ENCODE measurements around the gene PXMP2.

The PXMP2 gene

GRCh38 chr12:132661972-132662371 lies 25.4 kb upstream of the PXMP2 start:
- Histone ChIP-seq H3K27ac (ENCODE audit: low read depth, low read length, poor library complexity, severe bottlenecking) (no peak overlapping the region), H3K9me2 (ENCODE audit: low read depth, low read length) (no peaks in the 10 kb centered on the region), H4K20me1 (ENCODE audit: insufficient read depth, low read length) (no peaks in the 10 kb centered on the region), H2AFZ (ENCODE audit: low read length) (no peak overlapping the region), H3K9me3 (ENCODE audit: low read length) (no peaks in the 10 kb centered on the region), H3F3A (ENCODE audit: insufficient read depth, low read length) (no peaks in the 10 kb centered on the region), H3K27me3 (ENCODE audit: insufficient read depth, low read length) (no peaks in the 10 kb centered on the region), H3K79me2 (ENCODE audit: insufficient read depth, low read length) (no peaks in the 10 kb centered on the region), H3K4me1 (ENCODE audit: insufficient read depth, low read length, severe bottlenecking) (no peaks in the 10 kb centered on the region), H3K4me3 (ENCODE audit: low read depth, low read length, poor library complexity, severe bottlenecking) (no peak overlapping the region), H3K9ac (ENCODE audit: low read length) (no peak overlapping the region), H3K36me3 (ENCODE audit: insufficient read depth, low read length) (peaks cover 100% of the 10 kb centered on the region), H3K4me2 (ENCODE audit: low read length) (no peak overlapping the region)
- no peak for TF ChIP-seq EZH2 (IDR thresholded peaks at IDR 0.05; ENCODE audit: borderline replicate concordance, low read length)
- TF ChIP-seq CTCF (IDR thresholded peaks at IDR 0.05; ENCODE audit: low read length), result no peak

DNA sequence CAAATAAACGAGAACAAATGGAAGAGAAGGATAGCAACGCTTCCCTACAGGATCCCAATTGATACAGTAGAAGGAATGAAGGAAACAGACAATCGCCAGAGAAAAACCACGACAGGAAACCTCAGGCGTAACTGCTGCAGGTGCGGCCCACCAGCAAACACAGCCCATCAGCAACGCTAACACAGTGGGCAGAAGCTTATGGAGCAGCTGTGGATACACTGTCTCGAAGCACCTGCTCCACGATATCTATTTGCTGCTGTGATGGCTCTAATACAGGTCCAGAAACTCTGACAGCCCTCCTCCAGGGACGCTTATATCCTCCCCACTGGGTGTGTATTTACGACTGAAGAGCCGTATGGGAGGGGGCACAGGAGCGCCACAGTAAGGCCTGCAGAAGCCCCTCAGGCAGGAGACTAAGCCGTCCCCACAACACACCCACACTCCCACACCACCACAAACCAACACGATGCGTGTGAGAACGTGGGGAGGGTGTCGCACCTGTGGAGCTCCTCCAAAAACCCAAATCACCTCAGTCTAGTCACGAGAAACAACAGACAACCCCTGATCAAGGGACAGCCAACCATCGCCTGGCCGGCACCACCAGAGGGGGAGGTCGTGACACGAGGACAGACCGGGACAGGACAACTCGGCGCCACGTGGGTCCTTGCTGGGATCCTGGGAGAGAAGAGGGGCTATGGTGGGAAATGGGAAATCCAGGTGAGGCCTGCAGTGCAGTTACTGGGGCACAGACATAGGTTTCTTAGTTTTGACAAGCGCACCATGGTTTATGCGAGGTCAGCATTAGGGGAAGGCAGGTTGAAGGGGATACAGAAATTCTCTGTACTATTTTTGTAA lies 24.3 kb upstream of the PXMP2 start:
- no peak overlapping the region for H2AFZ ChIP-seq (ENCODE audit: low read length)

More for the DNA sequence above, 24.3 kb upstream of the PXMP2 start:
- Histone ChIP-seq H3K36me3 (ENCODE audit: insufficient read depth, low read length) (peaks cover 100% of the 10 kb centered on the region), H3K4me2 (ENCODE audit: low read length) (no peak overlapping the region), H3K4me1 (ENCODE audit: insufficient read depth, low read length, severe bottlenecking) (no peaks in the 10 kb centered on the region), H4K20me1 (ENCODE audit: insufficient read depth, low read length) (no peaks in the 10 kb centered on the region), H3F3A (ENCODE audit: insufficient read depth, low read length) (no peaks in the 10 kb centered on the region), H3K9me2 (ENCODE audit: low read depth, low read length) (no peaks in the 10 kb centered on the region), H3K9ac (ENCODE audit: low read length) (no peak overlapping the region), H3K9me3 (ENCODE audit: low read length) (no peaks in the 10 kb centered on the region), H3K4me3 (ENCODE audit: low read depth, low read length, poor library complexity, severe bottlenecking) (no peak overlapping the region), H3K27me3 (ENCODE audit: insufficient read depth, low read length) (no peaks in the 10 kb centered on the region), H3K27ac (ENCODE audit: low read depth, low read length, poor library complexity, severe bottlenecking) (no peak overlapping the region), H3K79me2 (ENCODE audit: insufficient read depth, low read length) (no peaks in the 10 kb centered on the region)
- TF ChIP-seq EZH2 (IDR thresholded peaks at IDR 0.05; ENCODE audit: borderline replicate concordance, low read length) (no peak), CTCF (IDR thresholded peaks at IDR 0.05; ENCODE audit: low read length) (no peak)
